Loucy (cell line): ENCODE measurements around the gene RNPEPL1.
A peak's percentile ranks its signal among the peaks of the same experiment; 100 is the strongest.

ENCODE experiments used
- H2AFZ ChIP-seq: fragments of 200-600 bp; sonication (generic); 2 replicates; pipeline ENCODE4 v1.6.0; 2016; ENCODE audit warnings: antibody characterized with exemption, mild to moderate bottlenecking, low read length, moderate library complexity
- H3F3A ChIP-seq: fragments of 200-600 bp; 2 replicates; pipeline ENCODE4 v1.6.0; 2016; ENCODE audit warnings: antibody characterized with exemption, low read depth, mild to moderate bottlenecking
- H3K27me3 ChIP-seq: fragments of 200-600 bp; sonication (generic); 2 replicates; pipeline ENCODE4 v1.6.1; 2014; ENCODE audit warnings: low read length, mild to moderate bottlenecking; ENCODE audit not compliant: insufficient read depth, poor library complexity, severe bottlenecking
- H3K36me3 ChIP-seq: fragments of 200-600 bp; sonication (generic); 2 replicates; pipeline ENCODE4 v1.6.1; 2016; ENCODE audit warnings: low read length; ENCODE audit not compliant: insufficient read depth
- H3K4me1 ChIP-seq: fragments of 200-600 bp; sonication (generic); 2 replicates; pipeline ENCODE4 v1.5.1; 2014; ENCODE audit warnings: low read length, mild to moderate bottlenecking; ENCODE audit not compliant: insufficient read depth, poor library complexity, severe bottlenecking
- H3K4me2 ChIP-seq: fragments of 200-600 bp; sonication (generic); 2 replicates; pipeline ENCODE4 v1.6.0; 2014; ENCODE audit warnings: antibody characterized with exemption, low read length, low read depth, mild to moderate bottlenecking; ENCODE audit not compliant: poor library complexity, severe bottlenecking
- H3K4me3 ChIP-seq: fragments of 200-600 bp; sonication (generic); 2 replicates; pipeline ENCODE4 v1.5.1; 2014; ENCODE audit warnings: low read length, mild to moderate bottlenecking, mixed read lengths; ENCODE audit not compliant: poor library complexity, severe bottlenecking
- H3K79me2 ChIP-seq: fragments of 200-600 bp; sonication (generic); 2 replicates; pipeline ENCODE4 v1.6.1; 2014; ENCODE audit warnings: low read length; ENCODE audit not compliant: insufficient read depth
- H3K9ac ChIP-seq: fragments of 200-600 bp; sonication (generic); 2 replicates; pipeline ENCODE4 v1.6.0; 2014; ENCODE audit warnings: mild to moderate bottlenecking, low read depth, low read length, moderate library complexity; ENCODE audit not compliant: poor library complexity, severe bottlenecking
- H3K9me2 ChIP-seq: fragments of 200-600 bp; sonication (generic); replicated peaks from 2 replicates; pipeline ENCODE4 v1.6.1; 2016; ENCODE audit warnings: low read depth, low read length, mixed read lengths
- H3K9me3 ChIP-seq: fragments of 200-600 bp; sonication (generic); 2 replicates; pipeline ENCODE4 v1.6.1; 2014; ENCODE audit warnings: mild to moderate bottlenecking, antibody characterized with exemption, low read length, low read depth; ENCODE audit not compliant: insufficient read depth
- H4K20me1 ChIP-seq: fragments of 200-600 bp; sonication (generic); 2 replicates; pipeline ENCODE4 v1.6.0; 2014; ENCODE audit warnings: antibody characterized with exemption, low read length, mild to moderate bottlenecking; ENCODE audit not compliant: insufficient read depth, poor library complexity, severe bottlenecking
- CTCF ChIP-seq: fragments of 200-600 bp; sonication (generic); conservative IDR thresholded peaks from 2 replicates; pipeline ENCODE4 v1.5.1; 2014; ENCODE audit warnings: mild to moderate bottlenecking, antibody characterized with exemption, low read length
- EZH2phosphoT487 ChIP-seq: fragments of 200-600 bp; IDR thresholded peaks from 2 replicates; pipeline ENCODE4 v1.6.1; 2018; ENCODE audit warnings: antibody characterized with exemption, mild to moderate bottlenecking, moderate library complexity, borderline replicate concordance

Gene RNPEPL1

DNA sequence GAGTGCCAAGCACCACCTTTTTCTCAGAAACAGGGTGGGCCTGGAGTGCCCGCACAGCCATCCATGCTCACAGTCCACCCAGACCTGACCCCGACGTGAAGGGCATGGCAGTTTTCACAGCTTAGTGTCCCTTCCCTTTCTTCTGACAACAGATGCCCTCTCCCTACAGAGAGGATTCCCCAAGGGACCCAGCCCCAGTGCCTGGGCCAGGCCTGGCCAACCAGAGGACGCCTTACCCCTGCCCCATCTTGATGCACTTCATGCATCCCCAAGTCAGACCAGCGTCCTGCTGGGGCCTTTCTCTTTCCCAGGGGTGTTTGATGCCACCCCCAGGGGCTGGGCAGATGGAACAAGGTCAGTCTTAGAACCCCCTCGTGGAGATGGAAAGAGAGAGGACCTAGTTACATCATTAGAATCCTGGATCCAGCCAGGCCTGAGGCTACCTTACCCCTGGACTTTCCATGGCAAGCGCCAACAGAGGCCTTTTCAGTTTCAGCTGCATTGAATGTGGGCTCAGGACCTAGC, 14.3 kb upstream of the RNPEPL1 start:
- no peak overlapping the region for H2AFZ ChIP-seq
- peaks cover 2% of the 10 kb centered on the region for H3K4me1 ChIP-seq
- H3K79me2 ChIP-seq = peaks cover 42% of the 10 kb centered on the region
- peaks cover 20% of the 10 kb centered on the region for H3K36me3 ChIP-seq
- H3F3A ChIP-seq = no peaks in the 10 kb centered on the region
- H3K27me3 ChIP-seq = no peaks in the 10 kb centered on the region
- H3K4me3 ChIP-seq = no peak overlapping the region
- H4K20me1 ChIP-seq = peaks cover 15% of the 10 kb centered on the region
- peaks cover 7% of the 10 kb centered on the region; the same call in 1 of the 2 replicates for H3K9me3 ChIP-seq
- no peaks in the 10 kb centered on the region for H3K9me2 ChIP-seq
- TF ChIP-seq EZH2phosphoT487 (no peak), CTCF (no peak)
- H3K9ac ChIP-seq = no peak overlapping the region
- no peak overlapping the region for H3K4me2 ChIP-seq

DNA sequence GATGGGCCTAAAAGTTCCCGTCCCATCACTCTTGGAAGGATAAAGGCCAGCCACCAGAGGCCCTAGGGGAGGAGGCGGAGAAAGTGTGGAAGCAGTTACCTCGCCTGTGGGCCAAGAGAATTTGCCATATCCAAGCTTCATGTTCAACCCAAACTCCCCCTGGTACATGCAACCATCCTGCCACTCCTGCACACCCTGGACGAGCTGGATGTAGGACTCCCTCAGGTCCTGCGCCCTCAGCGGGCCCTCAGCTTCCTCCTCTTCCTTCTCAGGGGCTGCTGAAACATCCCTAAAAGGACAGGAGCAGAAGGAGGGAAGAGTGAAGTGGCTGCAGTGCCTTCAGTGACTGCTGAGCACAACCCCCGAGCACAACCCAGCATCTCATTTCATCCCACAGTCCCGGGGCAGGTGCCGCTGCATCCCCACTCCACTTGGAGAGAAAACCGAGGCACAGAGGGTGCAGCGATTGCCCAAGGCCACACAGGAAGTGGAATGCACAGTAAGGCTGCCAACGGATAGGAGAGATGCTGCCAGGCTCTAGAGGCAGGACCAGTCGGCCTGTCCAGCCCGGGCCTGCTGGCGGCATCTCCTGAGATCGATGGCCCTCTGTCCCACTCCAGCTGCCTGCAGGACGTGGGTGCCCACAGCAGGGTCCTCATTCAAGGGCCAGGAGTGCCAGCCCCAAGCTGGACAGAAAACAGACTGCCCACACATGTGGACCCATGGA, 13.4 kb upstream of the RNPEPL1 start:
- no peak overlapping the region for H3K9ac ChIP-seq
- no peaks in the 10 kb centered on the region for H3F3A ChIP-seq
- H3K4me3 ChIP-seq = no peak overlapping the region
- H3K4me1 ChIP-seq = peaks cover 11% of the 10 kb centered on the region
- no peak overlapping the region for H2AFZ ChIP-seq
- no peaks in the 10 kb centered on the region for H3K27me3 ChIP-seq
- H3K79me2 ChIP-seq = peaks cover 51% of the 10 kb centered on the region
- H4K20me1 ChIP-seq = peaks cover 24% of the 10 kb centered on the region
- peaks cover 7% of the 10 kb centered on the region; the same call in 1 of the 2 replicates for H3K9me3 ChIP-seq
- peaks cover 20% of the 10 kb centered on the region for H3K36me3 ChIP-seq
- H3K4me2 ChIP-seq = no peak overlapping the region
- TF ChIP-seq EZH2phosphoT487 (no peak), CTCF (no peak)
- no peaks in the 10 kb centered on the region for H3K9me2 ChIP-seq

- H4K20me1 ChIP-seq = peaks cover 25% of the 10 kb centered on the region
- no peak overlapping the region for H3K9ac ChIP-seq
- no peak overlapping the region for H2AFZ ChIP-seq
- peaks cover 18% of the 10 kb centered on the region for H3K36me3 ChIP-seq
- peaks cover 5% of the 10 kb centered on the region; the same call in 1 of the 2 replicates for H3K9me3 ChIP-seq
- H3K79me2 ChIP-seq = peaks cover 54% of the 10 kb centered on the region
- peaks cover 12% of the 10 kb centered on the region for H3K4me1 ChIP-seq
- no peaks in the 10 kb centered on the region for H3K27me3 ChIP-seq
- H3K9me2 ChIP-seq = no peaks in the 10 kb centered on the region
- H3K4me3 ChIP-seq = no peak overlapping the region
- H3F3A ChIP-seq = no peaks in the 10 kb centered on the region
- TF ChIP-seq EZH2phosphoT487 (no peak), CTCF (no peak)
- peak overlapping the region; percentile 34 for H3K4me2 ChIP-seq
These were observed 12.6 kb upstream of the RNPEPL1 start for GRCh38 chr2:240555541-240556250.
